CD1c-positive myeloid dendritic cell (primary cell): ENCODE measurements around the gene SLAMF8.

Experiments used
- DNase-seq: peaks from one replicate; pipeline ENCODE4 v3.0.0-alpha.2; 2016; ENCODE audit errors: extremely low spot score

Gene SLAMF8

DNA sequence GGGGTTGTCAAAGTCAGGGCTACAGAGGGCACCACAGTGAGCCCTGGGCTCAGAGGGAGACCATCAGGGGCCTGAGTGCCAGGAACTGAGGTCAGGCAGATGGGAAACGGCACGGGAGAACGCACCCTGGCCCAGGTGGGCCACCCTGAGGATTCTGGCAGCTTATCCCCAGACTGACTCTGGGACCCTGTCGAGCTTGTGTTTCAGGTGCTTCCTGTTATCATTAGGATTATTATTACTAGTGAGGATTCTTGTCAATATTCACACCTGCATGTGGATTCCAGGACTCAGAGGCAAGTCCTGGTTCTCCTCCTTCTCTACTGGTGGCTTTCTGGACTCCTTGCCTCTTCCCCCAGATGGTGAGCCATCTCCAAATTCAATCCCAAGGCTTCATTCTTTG lies 20.6 kb downstream of the SLAMF8 start:
- no peak for DNase-seq

DNA sequence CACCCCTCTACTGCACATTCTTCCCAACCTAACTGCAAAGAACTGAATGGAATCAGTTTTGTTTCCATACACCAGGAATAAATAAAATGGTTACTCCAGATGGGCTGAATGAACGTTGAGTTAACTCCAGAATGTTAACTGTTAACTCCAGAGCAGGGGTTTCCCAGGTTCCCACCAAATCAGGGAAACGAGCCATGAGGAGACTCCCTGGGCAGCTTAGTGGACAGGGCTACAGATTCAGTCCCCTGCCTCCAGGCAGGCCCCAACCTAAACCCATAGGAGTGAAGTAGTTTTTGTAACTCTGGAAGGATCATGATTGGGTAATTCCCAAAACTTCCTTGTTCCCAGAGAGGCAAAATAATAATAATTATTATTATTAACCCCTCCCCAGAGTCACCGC lies 21.7 kb downstream of the SLAMF8 start:
- DNase-seq: no peak

DNA sequence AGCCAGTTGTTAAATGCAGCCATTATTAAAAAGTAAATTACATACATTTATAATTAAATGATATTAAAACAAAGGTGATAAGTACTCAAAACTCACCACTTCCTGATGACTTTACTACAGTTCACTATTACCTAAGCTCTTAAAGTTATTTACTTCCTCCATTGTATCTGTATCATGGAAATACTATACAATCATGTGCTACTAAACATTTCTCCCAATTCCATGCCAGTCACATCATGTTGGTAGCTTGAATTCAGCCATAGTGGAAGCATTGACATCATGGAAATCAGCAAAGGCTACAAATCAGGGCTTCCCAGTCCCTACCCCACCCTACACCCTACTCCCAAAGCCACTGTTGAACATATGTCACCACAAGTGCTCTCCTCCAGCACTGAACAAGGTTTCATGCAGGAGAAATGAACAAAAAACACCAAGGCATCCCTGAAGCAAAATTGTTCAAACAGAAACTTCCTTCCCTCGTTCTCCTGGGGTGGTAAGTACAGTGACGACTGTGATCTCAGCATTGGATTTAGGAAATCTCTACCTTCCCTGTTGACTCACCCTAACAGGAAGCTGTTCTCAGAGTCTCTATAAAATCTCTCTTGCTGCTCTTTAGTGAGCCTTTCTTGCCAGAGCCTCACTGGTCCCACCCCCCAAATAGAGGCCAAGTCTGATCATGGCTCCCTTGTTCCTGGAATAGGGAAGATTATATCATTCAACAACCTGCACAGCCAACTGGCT lies 23.1 kb downstream of the SLAMF8 start:
- peak; percentile 72 for DNase-seq

DNA sequence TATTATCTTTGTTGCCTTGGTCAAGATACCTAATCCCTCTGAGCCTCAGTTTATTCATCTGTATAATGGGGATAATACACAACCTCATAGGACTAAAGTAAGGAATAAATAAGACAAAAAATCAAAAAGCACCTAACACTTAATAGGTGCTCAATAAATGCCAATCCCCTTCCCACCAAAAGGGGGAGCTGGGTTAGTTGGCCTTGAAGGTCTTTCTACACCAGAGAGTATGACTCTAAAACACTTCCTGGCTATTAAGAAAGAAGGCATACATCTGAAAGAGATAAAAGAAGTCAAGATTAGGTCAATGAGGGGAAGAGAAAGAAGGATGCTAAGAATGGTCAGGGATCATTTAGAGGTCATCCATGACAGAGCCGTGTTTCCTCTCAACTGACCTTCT lies 24.7 kb downstream of the SLAMF8 start:
- DNase-seq: no peak

DNA sequence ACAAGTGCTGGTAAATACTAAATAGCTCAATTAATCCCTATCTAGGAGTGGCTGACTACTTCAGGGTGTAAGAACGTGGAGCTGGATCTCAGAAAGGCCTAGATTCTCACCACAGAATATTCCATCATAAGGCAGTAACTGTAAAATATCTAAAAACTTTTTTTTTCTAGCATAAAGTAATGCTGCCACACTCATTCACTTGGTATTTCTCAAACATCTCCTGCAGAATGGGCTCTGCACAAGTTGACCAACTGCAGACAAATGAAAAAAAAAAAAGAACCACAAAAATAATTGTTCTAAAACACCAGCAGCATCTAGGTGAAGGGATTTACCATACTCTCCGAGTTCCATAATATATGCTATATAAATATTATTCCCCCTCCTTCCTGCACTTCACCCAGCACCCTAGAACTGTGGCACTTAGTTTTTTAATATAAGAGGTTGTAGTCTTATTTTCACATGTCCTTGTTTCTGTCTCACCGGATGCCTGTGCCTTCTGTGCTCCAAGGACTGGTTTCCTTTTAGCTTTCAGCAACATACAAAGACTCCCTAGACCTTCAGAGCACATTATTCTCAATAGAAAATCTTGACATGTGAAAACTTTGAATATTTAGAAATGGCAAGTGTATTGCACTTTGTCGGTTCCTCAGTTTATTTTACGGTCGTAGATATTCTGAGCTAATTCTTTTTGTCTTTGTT lies 26.9 kb downstream of the SLAMF8 start:
- DNase-seq: no peak

DNA sequence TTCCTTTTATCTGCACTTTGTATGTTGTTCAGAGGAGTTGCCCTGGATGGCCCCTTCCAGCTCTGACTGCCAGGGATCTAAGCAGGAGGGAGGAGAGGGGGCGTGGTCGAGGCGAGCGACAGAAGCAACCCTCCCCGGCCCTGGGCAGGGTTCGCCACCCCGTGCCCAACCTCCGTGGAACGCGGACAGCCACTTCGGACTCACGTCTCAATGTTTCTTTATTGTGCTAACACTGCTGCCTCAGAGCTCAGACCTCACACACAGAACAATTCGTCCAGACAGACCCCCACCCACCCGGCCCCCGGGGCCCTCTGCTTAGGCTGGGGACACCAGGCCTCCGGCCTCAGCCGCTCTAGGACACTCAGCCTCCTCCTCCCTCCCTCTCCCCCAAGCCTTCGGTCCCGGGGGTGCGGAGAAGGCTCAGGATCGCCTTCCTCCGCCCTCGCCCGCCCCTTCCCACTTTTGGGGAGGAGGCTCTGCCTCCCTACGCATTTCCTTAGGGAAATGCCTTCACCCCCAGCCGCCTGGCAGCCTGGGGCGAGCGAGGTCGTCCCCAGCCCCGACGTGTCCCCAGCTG lies 27.5 kb downstream of the SLAMF8 start:
- no peak for DNase-seq

DNA sequence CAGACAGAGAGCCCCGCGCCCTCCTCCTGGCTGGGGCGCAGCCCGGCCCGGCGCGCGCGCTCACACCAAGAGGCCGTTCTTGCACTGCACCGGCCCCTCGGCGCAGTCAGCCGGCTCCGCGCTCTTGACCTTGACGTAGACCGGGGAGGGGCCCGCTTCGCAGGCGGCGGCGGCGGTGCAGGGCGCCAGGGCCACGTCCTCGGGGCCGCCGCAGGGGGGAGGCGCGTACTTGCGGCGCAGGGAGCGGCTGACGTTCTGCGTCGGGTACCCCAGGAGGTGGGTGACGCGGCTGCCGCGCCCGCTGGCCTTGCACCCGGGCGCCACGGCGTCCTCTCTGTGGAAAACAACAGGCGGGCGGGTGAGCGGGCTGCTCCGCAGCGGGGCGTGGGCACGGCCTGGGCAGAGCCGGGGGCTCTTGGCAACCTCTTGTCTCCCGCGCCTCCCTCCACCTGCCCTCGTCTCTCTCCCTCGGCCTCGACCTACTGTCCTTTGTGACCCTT lies 28.1 kb downstream of the SLAMF8 start:
- peak; percentile 75 for DNase-seq

DNA sequence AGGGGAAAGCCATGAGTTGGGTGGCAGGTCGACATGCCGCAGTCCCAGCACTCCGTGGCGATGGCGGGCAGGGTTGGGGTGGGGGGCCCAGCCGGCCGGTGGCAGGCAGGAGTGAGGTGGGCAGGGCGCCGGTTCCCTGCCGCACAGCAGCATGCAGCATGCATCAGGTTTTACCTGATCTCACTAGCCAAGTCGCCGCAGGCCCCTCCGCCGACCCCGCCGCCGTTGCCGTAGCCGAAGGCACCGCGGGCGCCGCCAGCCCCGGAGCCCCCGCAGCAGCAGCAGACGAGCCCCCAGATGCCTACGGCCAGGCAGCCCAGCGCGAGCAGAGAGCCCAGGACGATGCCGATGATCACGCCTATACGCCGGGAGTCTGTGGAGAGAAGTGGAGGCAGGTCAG lies 29.0 kb downstream of the SLAMF8 start:
- DNase-seq: no peak

DNA sequence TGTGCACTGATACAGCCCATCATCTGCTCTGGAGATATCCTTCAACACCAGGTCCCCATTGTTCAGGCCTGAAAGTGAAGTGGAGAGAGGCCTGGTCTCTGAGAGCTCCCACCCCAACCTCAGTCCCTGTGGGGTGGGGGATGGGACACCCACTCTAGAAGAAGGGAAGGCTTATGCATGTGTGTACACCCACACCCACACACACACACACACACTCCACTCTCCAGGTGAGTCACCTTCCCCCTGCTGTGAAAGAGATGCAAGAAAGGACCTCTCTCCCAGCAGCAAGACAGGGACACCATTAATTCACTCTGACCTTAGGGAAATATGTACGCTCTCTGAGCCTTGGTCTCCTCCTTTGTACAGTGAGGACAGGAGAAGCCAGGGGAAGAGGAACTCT lies 29.9 kb downstream of the SLAMF8 start:
- no peak for DNase-seq

DNA sequence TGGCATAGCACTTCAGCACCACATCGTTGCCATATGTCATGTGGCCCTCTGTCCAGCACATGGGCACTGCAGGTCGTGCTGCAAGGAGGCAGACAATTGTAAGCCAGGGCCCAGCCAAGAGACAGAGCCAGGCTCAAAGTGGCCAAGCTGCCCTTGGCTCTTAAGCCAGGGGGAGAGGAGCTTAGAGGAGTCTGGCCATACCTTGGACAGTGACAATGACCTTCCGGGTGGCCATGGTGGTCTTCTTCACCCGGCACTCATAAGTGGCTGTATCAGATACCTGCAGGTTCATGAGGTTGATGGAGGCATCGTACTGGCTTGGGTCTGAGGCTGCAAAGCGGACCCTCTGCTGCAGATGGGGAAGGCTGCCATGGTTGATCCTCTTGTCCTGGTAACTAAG lies 31.2 kb downstream of the SLAMF8 start:
- DNase-seq: no peak

DNA sequence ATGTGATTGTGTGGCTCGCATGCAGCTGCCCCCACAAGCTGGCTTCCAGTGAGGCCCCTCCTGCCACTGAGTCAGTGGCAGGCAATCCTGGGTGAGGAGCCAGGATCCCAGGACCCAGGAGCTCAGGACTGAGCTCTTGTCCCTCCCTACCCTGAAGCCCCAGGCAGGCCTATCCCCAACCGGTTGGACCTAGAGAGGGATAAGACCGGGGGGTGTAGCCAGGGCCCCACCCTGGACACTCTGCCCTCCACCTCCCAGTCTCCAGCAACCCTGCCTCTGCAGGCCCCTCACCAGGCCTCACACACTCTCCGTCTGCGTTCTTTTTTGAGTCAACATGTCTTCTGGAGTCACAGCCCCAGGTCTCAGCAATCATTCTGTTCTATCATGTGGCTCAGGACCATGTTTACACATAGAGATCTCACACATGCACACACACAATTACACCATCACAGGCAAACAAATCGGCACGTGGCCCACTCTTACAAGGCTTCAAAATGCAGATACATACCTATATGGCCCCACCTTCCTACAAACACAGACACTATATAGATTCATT lies 33.2 kb downstream of the SLAMF8 start:
- DNase-seq: no peak

DNA sequence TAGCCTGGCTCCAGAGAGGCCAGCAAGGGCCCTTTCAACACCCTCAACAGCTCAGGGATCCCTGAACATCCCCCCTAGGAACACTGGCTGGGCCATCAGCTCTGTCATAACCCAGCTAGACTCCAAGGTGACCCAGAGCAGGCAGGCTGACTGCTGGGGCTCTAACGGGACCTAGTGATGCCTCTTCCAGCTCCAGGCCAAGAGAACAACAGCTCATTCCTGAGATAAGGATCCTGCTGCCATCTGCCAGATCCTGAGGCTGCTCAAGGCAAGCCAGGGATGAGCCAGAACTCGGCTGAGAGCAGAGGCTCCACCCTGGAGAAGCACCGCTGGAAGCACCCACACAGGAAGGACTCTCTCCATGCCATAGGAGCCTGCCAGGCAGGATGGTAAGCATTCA lies 33.8 kb downstream of the SLAMF8 start:
- no peak for DNase-seq

DNA sequence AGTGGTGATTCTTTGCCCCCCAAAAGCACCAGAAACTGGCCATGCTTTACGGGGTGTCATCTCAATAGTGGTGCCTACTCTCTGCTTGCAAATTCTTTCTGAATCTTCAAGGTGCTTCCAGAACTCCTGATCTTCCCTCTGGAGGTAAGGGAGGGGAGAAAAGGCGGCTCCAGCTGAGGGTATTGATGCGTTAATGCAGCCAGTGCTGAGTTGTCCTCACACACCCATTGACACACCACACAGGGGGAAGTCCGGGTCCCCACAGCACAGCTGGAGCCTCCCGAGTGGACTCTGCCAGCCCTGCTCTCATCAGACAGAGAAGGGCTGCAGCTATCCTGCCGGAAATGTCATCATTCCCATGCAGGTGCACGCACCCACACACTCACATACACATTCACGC lies 34.5 kb downstream of the SLAMF8 start:
- DNase-seq: no peak

DNA sequence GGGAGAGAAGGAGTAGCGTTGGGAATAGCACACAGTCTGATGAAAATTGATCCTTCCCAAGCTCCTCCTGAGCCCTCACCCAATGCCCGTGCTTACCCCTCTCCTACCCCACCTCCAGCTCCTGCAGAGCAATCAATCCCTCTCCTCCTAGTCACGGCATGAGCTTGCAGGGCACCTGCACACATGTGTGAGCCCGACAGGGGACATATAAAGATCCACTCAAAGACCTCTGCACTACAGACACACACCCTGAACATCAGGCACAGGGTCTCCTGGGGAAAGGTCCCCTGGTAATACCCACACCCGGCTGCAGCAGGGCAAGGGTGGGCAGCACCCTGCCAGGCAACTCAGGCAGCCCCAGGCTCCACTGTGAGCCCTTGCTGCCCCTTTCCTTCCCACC lies 35.4 kb downstream of the SLAMF8 start:
- DNase-seq: no peak

DNA sequence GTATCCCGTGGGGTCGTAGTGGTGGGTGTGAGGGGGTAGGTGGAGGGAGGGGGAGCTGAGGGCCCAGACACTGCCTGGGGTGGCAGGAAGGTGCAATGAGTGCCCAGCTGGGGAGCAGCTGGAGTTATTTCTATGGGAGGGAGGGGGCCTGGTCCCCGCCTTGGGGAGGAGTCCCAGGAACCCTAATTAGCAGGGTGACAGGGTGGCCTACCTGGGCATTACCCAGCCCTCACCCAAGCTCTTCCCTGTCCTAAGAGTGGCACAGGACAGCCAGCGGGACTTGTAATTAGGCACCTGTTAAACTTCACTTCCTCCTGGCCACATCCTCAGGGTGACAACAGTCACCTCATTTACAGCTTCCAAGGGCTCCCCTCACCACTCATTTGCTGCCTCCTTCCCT lies 35.9 kb downstream of the SLAMF8 start, which contains the start of gene VSIG8:
VSIG8 (minus strand) TSS at position 101 of the 400 bp plus-strand sequence. CDS start 136 bp downstream, outside the sequence.
- no peak for DNase-seq

DNA sequence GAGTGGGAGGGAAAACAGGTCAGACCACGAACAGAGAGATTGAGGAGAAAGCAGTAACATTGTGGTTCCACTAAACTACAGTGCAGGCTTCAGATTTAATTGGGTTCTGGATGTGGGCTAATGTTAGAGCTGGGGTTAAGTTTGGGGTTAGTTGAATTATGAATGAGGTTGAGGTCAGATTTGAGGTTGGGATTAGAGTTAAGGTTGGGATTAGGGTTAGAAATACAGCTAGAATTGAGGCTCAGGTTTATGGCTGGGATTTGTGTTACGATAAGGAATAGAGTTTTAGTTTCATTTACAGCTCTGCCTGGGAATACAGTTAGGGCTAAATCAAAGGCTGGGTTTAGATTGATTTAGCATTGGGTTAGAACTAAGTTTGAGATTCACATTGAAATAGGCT lies 37.6 kb downstream of the SLAMF8 start:
- DNase-seq: no peak

DNA sequence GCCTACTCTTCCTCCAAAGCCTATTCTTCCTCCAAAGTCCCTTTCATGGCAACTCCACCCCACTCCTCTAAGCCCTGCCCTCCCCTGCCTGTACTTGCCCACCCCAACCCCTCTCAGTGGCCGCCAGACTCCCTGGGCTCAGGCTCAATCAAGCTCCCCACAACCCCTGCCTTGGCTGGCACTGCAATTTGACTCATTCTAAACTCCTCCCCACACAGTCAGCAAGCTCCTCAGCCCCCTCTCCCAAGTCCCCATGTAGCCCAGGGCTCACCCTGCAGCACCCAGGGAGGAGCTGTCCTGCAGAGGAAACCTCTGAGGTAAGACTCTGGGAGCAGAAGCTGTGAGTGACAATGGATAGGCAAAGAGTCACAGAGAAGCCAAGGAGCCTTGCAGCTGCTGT lies 39.4 kb downstream of the SLAMF8 start:
- no peak for DNase-seq

DNA sequence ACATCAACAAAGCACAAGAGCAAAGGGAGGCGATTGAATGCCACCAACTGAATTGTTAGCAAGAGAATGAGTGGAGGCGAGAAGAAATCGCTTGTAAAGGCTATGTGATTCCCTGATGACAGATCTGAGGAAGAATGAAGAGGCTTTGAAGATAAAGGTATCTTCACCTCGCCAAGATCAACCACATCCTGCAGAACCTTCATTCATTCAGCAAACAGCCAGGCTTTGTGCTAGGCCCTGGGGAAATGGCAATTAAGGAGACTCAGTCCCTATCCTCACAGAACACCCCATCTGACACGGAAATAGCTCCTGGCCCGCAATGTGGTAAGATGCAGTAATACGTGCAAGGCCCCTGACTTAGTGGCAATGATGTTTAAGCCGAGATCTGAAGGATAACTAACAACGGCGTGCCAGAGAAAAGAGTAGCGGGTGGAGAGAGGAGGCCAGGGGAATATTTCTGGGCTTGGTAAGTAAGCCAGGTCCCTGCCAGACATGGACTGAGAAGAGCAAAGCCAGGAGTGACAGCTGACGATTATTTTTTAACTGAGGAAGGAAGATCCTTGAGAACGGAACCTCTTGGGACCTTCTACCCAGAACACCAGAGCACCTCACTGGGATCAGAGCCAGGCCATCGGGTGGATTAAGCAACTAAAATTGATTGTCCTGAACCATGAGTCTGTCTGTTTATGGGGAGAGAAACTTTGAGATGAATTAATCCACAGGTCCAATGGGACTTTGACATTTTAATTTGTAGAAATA lies 40.4 kb downstream of the SLAMF8 start:
- no peak for DNase-seq

DNA sequence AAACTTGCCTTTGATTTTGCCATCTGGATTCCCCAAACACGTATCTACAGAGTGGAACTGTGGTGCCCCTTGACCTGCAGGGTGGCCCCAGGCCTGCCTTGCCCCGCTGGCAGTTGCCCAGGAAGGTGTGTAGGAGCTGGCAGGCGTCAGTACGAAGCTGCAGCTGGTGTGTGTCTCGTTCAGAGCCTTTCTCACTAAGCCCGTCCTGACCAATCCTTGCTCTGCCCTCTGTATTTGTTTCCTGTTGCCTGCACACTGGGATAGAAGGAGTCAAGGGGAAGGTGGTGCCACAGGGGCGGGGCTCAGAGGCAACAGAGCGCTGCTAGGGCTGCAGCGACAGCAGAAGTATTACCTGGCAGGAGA lies 41.0 kb downstream of the SLAMF8 start:
- DNase-seq: no peak

DNA sequence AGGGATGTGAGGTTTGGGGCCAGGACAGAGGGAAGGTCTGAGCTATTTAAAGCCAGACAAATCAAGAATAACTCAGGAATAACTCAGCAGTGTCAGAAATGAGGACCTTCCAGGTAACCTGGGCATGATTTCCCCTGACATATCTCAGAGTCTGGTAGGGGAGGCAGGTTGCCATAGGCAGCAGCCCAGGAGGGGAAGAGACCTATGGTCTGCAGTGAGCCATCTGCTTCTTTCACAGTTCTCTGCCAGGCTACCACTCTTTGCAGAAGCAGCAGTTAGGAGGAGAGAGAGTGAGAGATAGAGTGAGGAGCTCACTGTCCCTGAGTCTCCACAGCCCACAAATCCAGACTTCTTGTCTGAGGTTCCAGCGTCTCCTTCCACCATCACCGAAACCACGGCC lies 42.1 kb downstream of the SLAMF8 start:
- DNase-seq: no peak

DNA sequence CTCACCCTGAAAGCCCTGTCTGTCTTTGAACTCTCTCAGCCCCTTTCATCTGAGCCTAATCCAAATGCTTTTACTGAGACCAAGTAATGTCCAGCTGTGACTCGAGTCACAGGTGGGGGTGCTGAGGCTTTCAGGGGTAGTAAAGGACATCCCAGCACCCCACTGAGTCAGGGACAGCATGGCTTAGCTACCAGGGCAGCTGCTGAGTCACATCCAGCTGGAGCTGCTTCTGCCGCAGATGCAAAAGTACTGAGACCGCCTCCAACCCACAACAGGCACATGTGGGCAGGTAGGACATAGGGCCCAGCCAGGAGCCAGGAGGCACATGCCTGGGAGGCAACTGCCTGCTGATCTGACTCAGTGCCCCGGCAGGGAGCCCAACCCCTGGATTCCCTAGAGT lies 42.5 kb downstream of the SLAMF8 start:
- no peak for DNase-seq

DNA sequence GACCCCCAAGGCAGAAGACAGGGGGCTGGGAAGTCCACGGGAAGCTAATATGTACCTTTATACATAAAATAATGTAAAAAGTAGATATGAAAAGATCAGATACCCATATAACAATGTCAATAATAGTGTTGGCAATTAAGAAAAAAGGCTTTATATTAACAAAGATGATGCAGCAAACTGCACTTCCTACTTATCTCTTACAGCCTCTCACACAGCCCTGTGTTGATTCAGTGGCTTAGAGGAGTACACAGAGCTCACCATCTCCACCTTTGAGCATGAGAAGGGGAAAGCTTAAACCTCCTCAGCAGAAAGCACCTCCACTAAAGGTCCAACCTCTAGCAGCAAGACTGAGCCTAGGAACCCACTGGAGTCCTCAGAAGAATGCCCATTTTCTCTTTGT lies 42.9 kb downstream of the SLAMF8 start:
- no peak for DNase-seq
